ENCODE results near the gene ACLY. TPM values are rescaled to one million over a fixed set of nuclear protein-coding genes. Genes with fewer than 3 reads are reported as not detected.

The ACLY gene
- total and polyA plus RNA-seq, 2 of the 13 experiments (the other 11 are each of a cell fraction or from before 2014, with no cell fraction given): 111 to 218 TPM

- no peak for TF ChIP-seq CREB1 (IDR thresholded peaks at IDR 0.05)
- no peak; the same call in 1 of the 2 replicates for TF ChIP-seq CREB1 (CRISPR knock-in tag; IDR thresholded peaks at IDR 0.05)
- no peak for TF ChIP-seq TAF15 (IDR thresholded peaks at IDR 0.05; ENCODE audit: low read depth, low read length, poor library complexity, severe bottlenecking)
- peak; percentile 4 for TF ChIP-seq TEAD3 (CRISPR knock-in tag; optimal IDR thresholded peaks at IDR 0.05; ENCODE audit: borderline replicate concordance)
- TF ChIP-seq ISX (CRISPR knock-in tag; conservative IDR thresholded peaks at IDR 0.05): no peak
- TF ChIP-seq ZFP36L1 (CRISPR knock-in tag; IDR thresholded peaks at IDR 0.05): no peak
- no peak for TF ChIP-seq IRX3 (CRISPR knock-in tag; IDR thresholded peaks at IDR 0.05; ENCODE audit: borderline replicate concordance, low read depth)
- TF ChIP-seq ZNF318 (CRISPR knock-in tag; IDR thresholded peaks at IDR 0.05): no peak
- TF ChIP-seq ZNF510 (CRISPR knock-in tag; IDR thresholded peaks at IDR 0.05; ENCODE audit: low read depth): no peak
- peak; percentile 18; the same call in 1 of the 2 replicates for TF ChIP-seq ZNF501 (CRISPR knock-in tag; IDR thresholded peaks at IDR 0.05)
- TF ChIP-seq ZSCAN22 (CRISPR knock-in tag; IDR thresholded peaks at IDR 0.05): no peak
- TF ChIP-seq ZNF550 (CRISPR knock-in tag; IDR thresholded peaks at IDR 0.05; ENCODE audit: borderline replicate concordance): no peak
- peak in 1 of 2 experiments; percentile 82; a peak in 2 of 4 replicates for TF ChIP-seq NR2F1 (CRISPR knock-in tag; IDR thresholded peaks at IDR 0.05)
- no peak for TF ChIP-seq NAIF1 (CRISPR knock-in tag; IDR thresholded peaks at IDR 0.05; ENCODE audit: borderline replicate concordance)
- TF ChIP-seq ZNF451 (CRISPR knock-in tag; IDR thresholded peaks at IDR 0.05): no peak
- TF ChIP-seq, protein P1, sequence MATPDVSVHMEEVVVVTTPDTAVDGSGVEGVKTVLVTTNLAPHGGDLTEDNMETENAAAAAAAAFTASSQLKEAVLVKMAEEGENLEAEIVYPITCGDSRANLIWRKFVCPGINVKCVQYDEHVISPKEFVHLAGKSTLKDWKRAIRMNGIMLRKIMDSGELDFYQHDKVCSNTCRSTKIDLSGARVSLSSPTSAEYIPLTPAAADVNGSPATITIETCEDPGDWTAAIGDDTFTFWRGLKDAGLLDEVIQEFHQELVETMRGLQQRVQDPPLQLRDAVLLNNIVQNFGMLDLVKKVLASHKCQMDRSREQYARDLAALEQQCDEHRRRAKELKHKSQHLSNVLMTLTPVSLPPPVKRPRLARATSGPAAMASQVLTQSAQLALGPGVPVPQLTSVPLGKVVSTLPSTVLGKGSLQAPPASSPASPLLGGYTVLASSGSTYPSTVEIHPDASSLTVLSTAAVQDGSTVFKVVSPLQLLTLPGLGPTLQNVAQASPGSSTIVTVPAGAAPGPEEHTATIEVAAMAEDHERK (CRISPR knock-in tag; IDR thresholded peaks at IDR 0.05; ENCODE audit: low read depth): no peak
Measured at GRCh38 chr17:41891135-41892020, 27.4 kb downstream of the ACLY start (continued).

Data from HepG2 (cell line).